Activated CD4-positive, alpha-beta T cell treated with anti-CD3 and anti-CD28 coated beads, Interleukin-2, amount 50 U/mL, for 48 hours (primary cell): Measurements from ENCODE around the gene RFTN1.

Experiments
- DNase-seq, 2 experiments: peaks; one replicate each; pipeline ENCODE4 v3.0.0-alpha.2; 2020

RFTN1 gene

GRCh38 chr3:16485395-16485992 lies 28.0 kb downstream of the RFTN1 start:
- no peak for DNase-seq

- DNase-seq = no peak
These were observed 28.5 kb downstream of the RFTN1 start for GRCh38 chr3:16484984-16485383.

- DNase-seq = no peak
These were observed 29.3 kb downstream of the RFTN1 start for GRCh38 chr3:16484216-16484615.

GRCh38 chr3:16482770-16483531 lies 30.5 kb downstream of the RFTN1 start:
- DNase-seq = peak in 1 of 2 experiments; percentile 22

GRCh38 chr3:16482194-16482769 lies 31.2 kb downstream of the RFTN1 start:
- no peak for DNase-seq

- DNase-seq = no peak
These were observed 32.0 kb downstream of the RFTN1 start for GRCh38 chr3:16481546-16481897.

- DNase-seq = no peak
These were observed 32.5 kb downstream of the RFTN1 start for GRCh38 chr3:16480861-16481545.

- DNase-seq = no peak
These were observed 35.0 kb downstream of the RFTN1 start for GRCh38 chr3:16478516-16478915.

GRCh38 chr3:16477521-16477920 lies 36.0 kb downstream of the RFTN1 start:
- DNase-seq = no peak

- DNase-seq = no peak
These were observed 36.4 kb downstream of the RFTN1 start for GRCh38 chr3:16477056-16477455.

- DNase-seq = no peak
These were observed 36.9 kb downstream of the RFTN1 start for GRCh38 chr3:16476636-16477035.

GRCh38 chr3:16475766-16476165 lies 37.7 kb downstream of the RFTN1 start:
- no peak for DNase-seq

GRCh38 chr3:16474920-16475319 lies 38.6 kb downstream of the RFTN1 start:
- no peak for DNase-seq

- DNase-seq = no peak
These were observed 39.3 kb downstream of the RFTN1 start for GRCh38 chr3:16474216-16474615.

GRCh38 chr3:16472593-16472992 lies 40.9 kb downstream of the RFTN1 start:
- DNase-seq = no peak

GRCh38 chr3:16471897-16472296 lies 41.6 kb downstream of the RFTN1 start:
- no peak for DNase-seq

- no peak for DNase-seq
These were observed 42.9 kb downstream of the RFTN1 start for GRCh38 chr3:16470590-16470989.

GRCh38 chr3:16468336-16469098 lies 45.0 kb downstream of the RFTN1 start:
- DNase-seq = no peak

GRCh38 chr3:16468002-16468335 lies 45.5 kb downstream of the RFTN1 start:
- DNase-seq = no peak

- peak; percentile 35 to 39 for DNase-seq
These were observed 46.1 kb downstream of the RFTN1 start for GRCh38 chr3:16467393-16467792.

- DNase-seq = no peak
These were observed 46.7 kb downstream of the RFTN1 start for GRCh38 chr3:16466822-16467221.

- no peak for DNase-seq
These were observed 48.9 kb downstream of the RFTN1 start for GRCh38 chr3:16464511-16465148.

- no peak for DNase-seq
These were observed 49.6 kb downstream of the RFTN1 start for GRCh38 chr3:16463914-16464313.
